Hematopoietic multipotent progenitor cell treated with erythropoietin and hydrocortisone succinate and interleukin-3 and kit ligand, for 15 days (in vitro differentiated cells): ENCODE data around the gene SYCE3.
A peak's percentile ranks its signal among the peaks of the same experiment; 100 is the strongest.
"Not testable (repeated sequence)": the region's sequence is repeated elsewhere in the genome, so short reads cannot be mapped to it uniquely, and the experiment has no call there.

Experiments used
- DNase-seq: peaks from one replicate; pipeline ENCODE4 v3.0.0-alpha.2; 2015; ENCODE audit warnings: low spot score

Gene SYCE3

GRCh38 chr22:50520826-50521453 is 41.8 kb downstream of the SYCE3 start:
- no peak for DNase-seq

GRCh38 chr22:50520184-50520583 is 42.5 kb downstream of the SYCE3 start:
- not testable (repeated sequence) for DNase-seq

GRCh38 chr22:50519151-50519550 is 43.6 kb downstream of the SYCE3 start:
- DNase-seq, result no peak

- DNase-seq, result no peak
Observed at GRCh38 chr22:50518606-50519005, 44.1 kb downstream of the SYCE3 start.

- no peak for DNase-seq
Observed at GRCh38 chr22:50517495-50518260, 45.0 kb downstream of the SYCE3 start.

GRCh38 chr22:50516891-50517290 is 45.8 kb downstream of the SYCE3 start:
- no peak for DNase-seq

GRCh38 chr22:50516068-50516467 is 46.7 kb downstream of the SYCE3 start:
- no peak for DNase-seq

- DNase-seq, result no peak
Observed at GRCh38 chr22:50513175-50513574, 49.5 kb downstream of the SYCE3 start.

- DNase-seq, result no peak
Observed at GRCh38 chr22:50508897-50509296, 53.8 kb downstream of the SYCE3 start.

- DNase-seq, result peak; percentile 98
Observed at GRCh38 chr22:50507991-50508884, 54.5 kb downstream of the SYCE3 start, which contains the start of gene NCAPH2. NCAPH2 (plus strand) TSS chr22:50508224; CDS start chr22:50508338, 114 bp downstream.

- no peak for DNase-seq
Observed at GRCh38 chr22:50507421-50507990, 55.2 kb downstream of the SYCE3 start, which contains the start of gene LMF2. LMF2 (minus strand) TSS chr22:50507702; CDS start chr22:50507675, 27 bp downstream.

- no peak for DNase-seq
Observed at GRCh38 chr22:50506611-50507420, 55.9 kb downstream of the SYCE3 start.

- no peak for DNase-seq
Observed at GRCh38 chr22:50505776-50506610, 56.7 kb downstream of the SYCE3 start.

- DNase-seq, result no peak
Observed at GRCh38 chr22:50505276-50505775, 57.4 kb downstream of the SYCE3 start.

GRCh38 chr22:50504369-50505211 is 58.1 kb downstream of the SYCE3 start:
- DNase-seq, result no peak

- no peak for DNase-seq
Observed at GRCh38 chr22:50503475-50504145, 59.1 kb downstream of the SYCE3 start.

GRCh38 chr22:50502628-50503474 is 59.9 kb downstream of the SYCE3 start:
- DNase-seq, result no peak

GRCh38 chr22:50502096-50502495 is 60.6 kb downstream of the SYCE3 start:
- DNase-seq, result no peak
